K562 (cell line): ENCODE measurements around the gene P4HB. TPM values are rescaled to one million over a fixed set of nuclear protein-coding genes. Genes with fewer than 3 reads are reported as not detected.
A peak's percentile ranks its signal among the peaks of the same experiment; 100 is the strongest.

Source experiments
- ATAC-seq: fragments of 200-7000 bp; cut with Tn5 transposase; 3 replicates; pipeline ENCODE4 v1.9.1; 2020; ENCODE audit warnings: moderate library complexity
- BruUV-seq: library from RNA; stranded (reverse); fragments of 400-500 nt; replicated peaks from 2 replicates; lab custom pipeline; 2021; lab: Mats Ljungman, UMichigan
- CTCF ChIA-PET: fragments of 300-600 bp; formaldehyde crosslinking; extraction: SDS; loops from one replicate; lab custom pipeline; 2021; ENCODE audit warnings: low intra/inter-chr PET ratio; lab: Yijun Ruan, JAX
- POLR2A ChIA-PET: fragments of 300-600, 350-650 bp; sonication (Branson Sonifier 250); formaldehyde crosslinking; extraction: SDS; loops from one replicate; lab custom pipeline; 2021; ENCODE audit warnings: antibody characterized with exemption, inconsistent platforms; lab: Yijun Ruan, JAX
- DNase-seq, 4 experiments: peaks; one replicate each; pipeline versions ENCODE4 v3.0.0 to v3.0.0-alpha.2; 2011 to 2018; ENCODE audit warnings: low spot score in 3 of 4, mixed read lengths in 3 of 4; ENCODE audit errors: extremely low read depth in 1 of 4
- FAIRE-seq: peaks from 2 replicates; lab custom pipeline; 2011; peaks lifted over from hg19 to GRCh38; lab: Jason Lieb, UNC
- H2AFZ ChIP-seq: 2 replicates; pipeline ENCODE4 v1.6.0; 2011; ENCODE audit warnings: low read depth, low read length, control low read depth, inconsistent platforms
- H3K27ac ChIP-seq: fragments of 200-600 bp; 3 replicates; pipeline ENCODE4 v1.8.0; 2011; ENCODE audit warnings: low read depth, mild to moderate bottlenecking, control low read depth, inconsistent platforms, low read length, moderate library complexity, mixed read lengths; ENCODE audit errors: extremely low read depth
- H3K27me3 ChIP-seq, 2 experiments: fragments of 300-600 bp in 1 of 2; 2 replicates in 1 of 2; 3 replicates in 1 of 2; pipeline versions ENCODE4 v1.6.0 to v1.8.0; 2011; ENCODE audit warnings: inconsistent platforms in 2 of 2, low read length in 2 of 2, mild to moderate bottlenecking in 1 of 2, mixed read lengths in 1 of 2, moderate library complexity in 1 of 2; ENCODE audit not compliant: control insufficient read depth in 2 of 2, insufficient read depth in 2 of 2
- H3K36me3 ChIP-seq: fragments of 300-600 bp; 3 replicates; pipeline ENCODE4 v1.8.0; 2011; ENCODE audit warnings: mild to moderate bottlenecking, low read length, inconsistent platforms; ENCODE audit not compliant: control insufficient read depth, insufficient read depth
- H3K4me1 ChIP-seq, 2 experiments: fragments of 200-600 bp in 1 of 2; replicated peaks in 1 of 2; 2 replicates in 1 of 2; 3 replicates in 1 of 2; pipeline versions ENCODE4 v1.5.1 to v1.8.0; 2011; ENCODE audit warnings: inconsistent platforms in 2 of 2, low read length in 2 of 2, mild to moderate bottlenecking in 1 of 2, mixed read lengths in 1 of 2, moderate library complexity in 1 of 2; ENCODE audit not compliant: control insufficient read depth in 2 of 2, insufficient read depth in 2 of 2
- H3K4me2 ChIP-seq: 2 replicates; pipeline ENCODE4 v1.6.1; 2011; ENCODE audit warnings: low read length, control low read depth, inconsistent platforms, mixed read lengths; ENCODE audit not compliant: insufficient read depth
- H3K4me3 ChIP-seq: fragments of 200-600 bp; sonication (generic), shearing (Covaris generic); 2 replicates; pipeline ENCODE4 v1.5.1; 2016; ENCODE audit warnings: control low read depth, inconsistent platforms
- H3K79me2 ChIP-seq: fragments of 200-600 bp; 3 replicates; pipeline ENCODE4 v1.8.0; 2011; ENCODE audit warnings: low read length, inconsistent platforms; ENCODE audit not compliant: control insufficient read depth, insufficient read depth
- H3K9ac ChIP-seq, 2 experiments: 2 replicates each; pipeline versions ENCODE4 v1.6.0 to v1.6.1; 2011; ENCODE audit warnings: low read depth in 2 of 2, low read length in 2 of 2, control low read depth in 1 of 2, inconsistent platforms in 1 of 2, mild to moderate bottlenecking in 1 of 2, mixed read lengths in 1 of 2; ENCODE audit not compliant: insufficient read depth in 1 of 2
- H3K9me1 ChIP-seq: one replicate; pipeline ENCODE4 v1.6.0; 2011; ENCODE audit warnings: inconsistent platforms, mild to moderate bottlenecking, low read length, moderate library complexity; ENCODE audit not compliant: control insufficient read depth, insufficient read depth
- H3K9me3 ChIP-seq: replicated peaks from 2 replicates; pipeline ENCODE4 v1.5.1; 2011; ENCODE audit warnings: low read depth, low read length, inconsistent platforms; ENCODE audit not compliant: control insufficient read depth, insufficient read depth
- H4K20me1 ChIP-seq: replicated peaks from 2 replicates; pipeline ENCODE4 v1.6.1; 2011; ENCODE audit warnings: low read length, inconsistent platforms, mixed read lengths; ENCODE audit not compliant: control insufficient read depth, insufficient read depth
- BCOR ChIP-seq: fragments of 450-650 bp; IDR thresholded peaks from 2 replicates; pipeline ENCODE4 v1.6.1; 2016
- BRCA1 ChIP-seq, 2 experiments: fragments of 450-650 bp in 1 of 2; sonication (generic) in 1 of 2; formaldehyde crosslinking in 1 of 2; IDR thresholded peaks; 2 replicates each; pipeline versions ENCODE4 v1.5.0 to v1.6.1; 2017 to 2020; ENCODE audit warnings: mild to moderate bottlenecking in 1 of 2, missing genetic modification reagents in 1 of 2
- CBX8 ChIP-seq: fragments of 200-600 bp; sonication (generic); IDR thresholded peaks from 2 replicates; pipeline ENCODE4 v1.6.1; 2012; ENCODE audit warnings: borderline replicate concordance, mixed run types, low read depth, mild to moderate bottlenecking, moderate library complexity, mixed read lengths, low read length, control low read depth, inconsistent platforms; ENCODE audit not compliant: poor library complexity, severe bottlenecking; ENCODE audit errors: extremely low read depth
- ETS2 ChIP-seq: IDR thresholded peaks from 2 replicates; pipeline ENCODE4 v1.6.1; 2016; ENCODE audit warnings: borderline replicate concordance, missing genetic modification characterization, mild to moderate bottlenecking, moderate library complexity, missing compliant biosample characterization; ENCODE audit not compliant: poor library complexity, severe bottlenecking
- FUS ChIP-seq: fragments of 200-400 bp; formaldehyde crosslinking; optimal IDR thresholded peaks from 2 replicates; pipeline ENCODE3; 2017; ENCODE audit warnings: low read depth, low read length
- HCFC1 ChIP-seq: IDR thresholded peaks from 2 replicates; pipeline ENCODE4 v1.6.1; 2012; ENCODE audit warnings: low read depth, low read length, improper control_type of control experiment
- MAFF ChIP-seq: IDR thresholded peaks from 2 replicates; pipeline ENCODE4 v1.6.1; 2012; ENCODE audit warnings: low read length, improper control_type of control experiment
- PHF20 ChIP-seq: fragments of 450-650 bp; IDR thresholded peaks from 2 replicates; pipeline ENCODE4 v1.6.1; 2018; ENCODE audit not compliant: partially characterized antibody
- PHTF2 ChIP-seq: fragments of 250-450 bp; sonication (Bioruptor Pico); IDR thresholded peaks from 2 replicates; pipeline ENCODE4 v1.5.0; 2021; ENCODE audit warnings: mild to moderate bottlenecking
- PTBP1 ChIP-seq: fragments of 200-400 bp; formaldehyde crosslinking; IDR thresholded peaks from 2 replicates; pipeline ENCODE4 v1.6.1; 2017; ENCODE audit warnings: low read depth, low read length
- TAL1 ChIP-seq: fragments of 450-650 bp; IDR thresholded peaks from 2 replicates; pipeline ENCODE4 v1.6.1; 2016; ENCODE audit warnings: mild to moderate bottlenecking
- XRCC5 ChIP-seq: fragments of 200-400 bp; formaldehyde crosslinking; IDR thresholded peaks from 2 replicates; pipeline ENCODE4 v1.6.1; 2017; ENCODE audit warnings: low read depth, mild to moderate bottlenecking, low read length
- ZNF23 ChIP-seq: fragments of 250-450 bp; sonication (Bioruptor Pico); IDR thresholded peaks from 2 replicates; pipeline ENCODE4 v1.4.0; 2020; ENCODE audit warnings: mild to moderate bottlenecking
- ZNF592 ChIP-seq: fragments of 450-650 bp; IDR thresholded peaks from 2 replicates; pipeline ENCODE4 v1.6.1; 2017; ENCODE audit warnings: antibody characterized with exemption, mild to moderate bottlenecking
- ZSCAN29 ChIP-seq: fragments of 450-650 bp; IDR thresholded peaks from 2 replicates; pipeline ENCODE4 v1.6.1; 2017
- WGBS: fragments of 100-300 bp; shearing (Covaris generic); methylation state at CpG from one replicate; pipeline ENCODE4 v1.1.6; 2016; ENCODE audit warnings: low coverage, mixed read lengths; ENCODE audit not compliant: insufficient coverage; ENCODE audit errors: missing lambda C conversion rate; 5-methylcytosine and 5-hydroxymethylcytosine counted together
- in situ Hi-C: fragments of 300-500 bp; cut with MboI; formaldehyde crosslinking; loops from 4 replicates; pipeline ENCODE4 v1.15.0; 2018; ENCODE audit warnings: inconsistent platforms, mixed read lengths
- intact Hi-C: fragments of 100-400 bp; cut with micrococcal nuclease; formaldehyde crosslinking; loops from 2 replicates; pipeline ENCODE4 v1.14.2; 2022
- polyA plus RNA-seq, 8 experiments: library from polyadenylated mRNA; depleted of rRNA in 4 of 8; stranded (reverse) in 5 of 8; unstranded in 3 of 8; fragments of >200 nt; fragmentation: Nextera tagmentation in 2 of 8; fragmentation: Illumina TruSeq in 1 of 8; extraction: Ambion mirVana in 2 of 8; extraction: Trizol in 1 of 8; gene quantifications; 2 replicates each; pipeline versions ENCODE4 v1.2.1 to v1.2.3, GENCODE V29; 2011 to 2014; ENCODE audit warnings: inconsistent platforms in 1 of 8, missing spikeins in 1 of 8
- total RNA-seq, 7 experiments: library from RNA; depleted of rRNA in 6 of 7; stranded (reverse); fragments of >200 nt in 6 of 7; fragmentation: Illumina TruSeq in 2 of 7; extraction: Trizol in 2 of 7; gene quantifications; 2 replicates each; pipeline versions ENCODE4 v1.2.1 to v1.2.3, GENCODE V29; 2011 to 2021; ENCODE audit warnings: low replicate concordance in 1 of 7
- TF ChIP-seq, protein P1 (sequence below): sonication (generic); formaldehyde crosslinking; IDR thresholded peaks from 2 replicates; pipeline ENCODE4 v1.8.1; 2023; ENCODE audit warnings: mild to moderate bottlenecking, missing genetic modification reagents

The P4HB gene
- total and polyA plus RNA-seq, 9 of the 15 experiments (the other 6 are each of a cell fraction or from before 2014, with no cell fraction given), result 4.4 to 645 (median 325) TPM

GRCh38 chr17:81821603-81822311 lies 38.6 kb downstream of the P4HB start:
- CTCF ChIA-PET, result interaction anchor here (0.7 kb wide), 1 partner anchor 88 kb away, joined by 4 read pairs; no protein-coding TSS in a partner anchor
- in situ Hi-C loops, result no loop called here
- TF ChIP-seq ETS2 (tag), result no peak
- TF ChIP-seq, protein P1, sequence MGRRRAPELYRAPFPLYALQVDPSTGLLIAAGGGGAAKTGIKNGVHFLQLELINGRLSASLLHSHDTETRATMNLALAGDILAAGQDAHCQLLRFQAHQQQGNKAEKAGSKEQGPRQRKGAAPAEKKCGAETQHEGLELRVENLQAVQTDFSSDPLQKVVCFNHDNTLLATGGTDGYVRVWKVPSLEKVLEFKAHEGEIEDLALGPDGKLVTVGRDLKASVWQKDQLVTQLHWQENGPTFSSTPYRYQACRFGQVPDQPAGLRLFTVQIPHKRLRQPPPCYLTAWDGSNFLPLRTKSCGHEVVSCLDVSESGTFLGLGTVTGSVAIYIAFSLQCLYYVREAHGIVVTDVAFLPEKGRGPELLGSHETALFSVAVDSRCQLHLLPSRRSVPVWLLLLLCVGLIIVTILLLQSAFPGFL (CRISPR knock-in tag), result 0 out of 2 replicates have a peak, but pooled peaks have one; percentile 40
- TF ChIP-seq TAL1, result no peak
- no peak for TF ChIP-seq MAFF
- peak; percentile 38; the same call in 1 of the 2 replicates for TF ChIP-seq HCFC1
- TF ChIP-seq PHTF2, result no peak
- no peak for TF ChIP-seq ZSCAN29
- TF ChIP-seq ZNF23 (CRISPR knock-in tag), result no peak
- TF ChIP-seq PHF20, result peak; percentile 77
- TF ChIP-seq ZNF592, result peak; percentile 99
- TF ChIP-seq BCOR, result peak; percentile 68
- TF ChIP-seq FUS, result no peak
- TF ChIP-seq CBX8, result no peak
- TF ChIP-seq PTBP1, result no peak
- TF ChIP-seq BRCA1 (IDR thresholded peaks at IDR 0.05), result no peak
- TF ChIP-seq BRCA1 (CRISPR knock-in tag; IDR thresholded peaks at IDR 0.05), result no peak
- TF ChIP-seq XRCC5, result peak; percentile 91

More at GRCh38 chr17:81821603-81822311, 38.6 kb downstream of the P4HB start:
- Histone ChIP-seq H2AFZ (peak overlapping the region; percentile 90), H3K79me2 (no peaks in the 10 kb centered on the region), H3K9ac (peak overlapping the region; percentile 69 to 93), H3K9me3 (no peaks in the 10 kb centered on the region), H3K9me1 (no peaks in the 10 kb centered on the region), H3K4me2 (peak overlapping the region; percentile 67; the same call in 1 of the 2 replicates), H3K27me3 (no peaks in the 10 kb centered on the region), H3K4me1 (peaks cover 21 to 73% of the 10 kb centered on the region in 2 experiments), H3K27ac (peak overlapping the region; percentile 84), H3K4me3 (no peak overlapping the region), H4K20me1 (no peaks in the 10 kb centered on the region), H3K36me3 (no peaks in the 10 kb centered on the region)
- POLR2A ChIA-PET, result interaction anchor here (0.6 to 1.2 kb wide), 14 partner anchors 11 to 1071 kb away, joined by 3 to 5 read pairs (median 4); partner anchors contain the start of gene MCRIP1
- intact Hi-C loops, result loop anchor here (5.0 kb wide), 1 partner anchor 41 kb away; the partner anchor contains the start of gene P4HB
- DNase-seq (peak; percentile 90 to 94 (median 92)), FAIRE-seq (peak; percentile 82), ATAC-seq (peak; percentile 93)
- no TSS peak for BruUV-seq
- 18% methylated on average over 20 of the region's 20 CpGs for WGBS
